HUES48 (cell line): ENCODE results near the gene YY1.
"Not testable (repeated sequence)": the region's sequence is repeated elsewhere in the genome, so short reads cannot be mapped to it uniquely, and the experiment has no call there.

Experiments used
- H3K27ac ChIP-seq: one replicate; pipeline ENCODE4 v1.7.0; 2013; ENCODE audit warnings: low read depth, low read length, inconsistent platforms
- H3K27me3 ChIP-seq: 2 replicates; pipeline ENCODE4 v1.6.1; 2013; ENCODE audit warnings: mild to moderate bottlenecking, low read length; ENCODE audit not compliant: control insufficient read depth, insufficient read depth
- H3K36me3 ChIP-seq: 2 replicates; pipeline ENCODE4 v1.6.1; 2013; ENCODE audit warnings: low read length; ENCODE audit not compliant: control insufficient read depth, insufficient read depth
- H3K4me1 ChIP-seq: 2 replicates; pipeline ENCODE4 v1.6.1; 2013; ENCODE audit warnings: mild to moderate bottlenecking, low read length; ENCODE audit not compliant: control insufficient read depth, insufficient read depth
- H3K4me3 ChIP-seq: 2 replicates; pipeline ENCODE4 v1.5.1; 2013; ENCODE audit warnings: mild to moderate bottlenecking, low read depth, low read length
- H3K9ac ChIP-seq: 2 replicates; pipeline ENCODE4 v1.6.1; 2013; ENCODE audit warnings: mild to moderate bottlenecking, low read depth, low read length, moderate library complexity
- H3K9me3 ChIP-seq: 2 replicates; pipeline ENCODE4 v1.6.1; 2013; ENCODE audit warnings: low read length; ENCODE audit not compliant: control insufficient read depth, insufficient read depth

The YY1 gene

DNA sequence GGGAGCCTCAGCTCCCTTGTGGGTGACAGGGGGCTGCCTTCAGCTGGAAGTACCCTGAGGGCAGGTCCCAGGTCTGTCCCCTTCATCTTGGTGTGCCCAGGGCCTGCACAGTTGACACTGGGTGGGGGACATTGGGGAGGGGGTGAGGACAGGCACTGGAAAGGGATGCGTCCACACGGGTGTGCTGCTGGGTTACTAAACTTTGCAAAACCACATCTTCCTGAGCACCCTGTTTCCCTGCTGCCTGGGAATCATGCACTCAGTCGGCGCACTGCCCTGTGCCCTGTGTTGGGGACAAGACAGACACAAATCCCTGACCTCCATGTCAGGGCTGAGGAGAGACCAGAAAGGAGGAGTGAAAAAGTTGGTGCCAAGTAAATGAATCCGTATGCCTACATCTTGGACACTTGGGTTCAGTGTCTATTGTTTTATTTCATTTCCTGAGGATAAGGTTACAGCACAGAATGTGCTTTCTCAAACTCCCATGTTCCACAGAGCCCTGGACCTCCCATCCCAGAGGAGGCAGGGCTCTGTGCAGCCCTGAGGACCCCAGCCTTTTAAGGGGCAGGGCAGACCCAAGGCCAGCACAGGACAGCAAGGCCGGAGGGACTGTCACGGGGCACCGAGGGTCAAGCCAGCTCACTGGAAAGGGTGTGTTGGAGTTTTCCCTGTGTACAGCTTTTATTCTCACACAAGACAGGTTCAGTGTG, 70.2 kb downstream of the YY1 start:
- Histone ChIP-seq H3K27me3 (no peaks in the 10 kb centered on the region), H3K9me3 (no peaks in the 10 kb centered on the region), H3K27ac (no peak overlapping the region), H3K9ac (no peak overlapping the region), H3K4me3 (no peak overlapping the region), H3K4me1 (peaks cover 29% of the 10 kb centered on the region), H3K36me3 (peaks cover 3% of the 10 kb centered on the region; the same call in 1 of the 2 replicates)

DNA sequence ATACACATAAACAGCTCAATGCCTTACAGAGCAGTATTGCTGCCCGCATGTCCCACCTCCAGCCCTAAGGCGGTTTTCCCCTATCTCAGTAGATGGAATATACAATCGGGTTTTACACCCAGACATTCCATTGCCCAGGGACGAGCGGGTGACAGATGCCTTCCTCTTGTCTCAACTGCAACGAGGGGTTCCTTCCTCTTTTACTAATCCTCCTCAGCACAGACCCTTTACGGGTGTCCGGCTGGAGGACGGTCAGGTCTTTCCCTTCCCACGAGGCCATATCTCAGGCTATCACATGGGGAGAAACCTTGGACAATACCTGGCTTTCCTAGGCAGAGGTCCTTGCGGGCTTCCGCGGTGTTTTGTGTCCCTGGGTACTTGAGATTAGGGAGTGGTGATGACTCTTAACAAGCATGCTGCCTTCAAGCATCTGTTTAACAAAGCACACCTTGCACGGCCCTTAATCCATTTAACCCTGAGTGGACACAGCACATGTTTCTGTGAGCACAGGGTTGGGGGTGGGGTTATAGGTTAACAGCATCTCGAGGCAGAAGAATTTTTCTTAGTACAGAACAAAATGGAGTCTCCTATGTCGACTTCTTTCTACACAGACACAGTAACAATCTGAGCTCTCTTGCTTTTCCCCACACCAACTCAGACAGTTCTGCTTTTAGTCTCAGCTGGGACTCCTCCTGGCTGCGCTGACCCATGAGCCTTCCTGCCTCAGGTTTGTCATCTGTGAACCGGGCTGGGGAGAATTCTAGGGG, 73.3 kb downstream of the YY1 start:
- H3K4me3 ChIP-seq, H3K36me3 ChIP-seq, H3K9ac ChIP-seq, H3K27ac ChIP-seq, H3K9me3 ChIP-seq, H3K27me3 ChIP-seq: not testable (repeated sequence)
- H3K4me1 ChIP-seq, result peaks cover 23% of the 10 kb centered on the region

DNA sequence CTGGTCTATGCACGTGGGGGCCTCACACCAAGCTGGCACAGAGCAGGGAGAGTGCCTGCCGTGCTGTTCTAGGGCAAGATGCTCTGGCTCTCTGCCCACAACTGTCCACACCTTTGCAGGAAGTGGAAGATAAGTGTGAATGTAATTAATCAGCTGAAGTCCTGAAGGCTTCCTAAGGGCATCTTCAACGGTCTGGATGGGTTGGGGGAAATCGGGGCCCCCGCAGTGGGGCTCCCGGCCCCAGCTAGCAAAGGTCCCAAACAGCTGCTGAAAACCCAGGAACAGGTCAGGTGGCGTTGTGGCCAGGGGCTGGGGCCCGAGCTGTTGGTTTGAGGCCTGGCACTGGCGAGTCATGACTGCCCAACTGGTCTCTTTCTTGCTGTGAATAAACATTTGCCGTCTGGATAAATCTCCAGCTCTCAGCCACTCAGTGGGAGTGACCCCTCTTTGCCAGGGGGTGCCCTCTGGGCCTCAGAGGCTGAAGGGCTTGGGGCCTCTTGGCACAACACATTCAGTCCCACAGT, 74.0 kb downstream of the YY1 start:
- Histone ChIP-seq H3K9ac (no peak overlapping the region), H3K4me3 (no peak overlapping the region), H3K4me1 (peaks cover 18% of the 10 kb centered on the region), H3K27me3 (no peaks in the 10 kb centered on the region), H3K27ac (no peak overlapping the region), H3K36me3 (no peaks in the 10 kb centered on the region), H3K9me3 (no peaks in the 10 kb centered on the region)

DNA sequence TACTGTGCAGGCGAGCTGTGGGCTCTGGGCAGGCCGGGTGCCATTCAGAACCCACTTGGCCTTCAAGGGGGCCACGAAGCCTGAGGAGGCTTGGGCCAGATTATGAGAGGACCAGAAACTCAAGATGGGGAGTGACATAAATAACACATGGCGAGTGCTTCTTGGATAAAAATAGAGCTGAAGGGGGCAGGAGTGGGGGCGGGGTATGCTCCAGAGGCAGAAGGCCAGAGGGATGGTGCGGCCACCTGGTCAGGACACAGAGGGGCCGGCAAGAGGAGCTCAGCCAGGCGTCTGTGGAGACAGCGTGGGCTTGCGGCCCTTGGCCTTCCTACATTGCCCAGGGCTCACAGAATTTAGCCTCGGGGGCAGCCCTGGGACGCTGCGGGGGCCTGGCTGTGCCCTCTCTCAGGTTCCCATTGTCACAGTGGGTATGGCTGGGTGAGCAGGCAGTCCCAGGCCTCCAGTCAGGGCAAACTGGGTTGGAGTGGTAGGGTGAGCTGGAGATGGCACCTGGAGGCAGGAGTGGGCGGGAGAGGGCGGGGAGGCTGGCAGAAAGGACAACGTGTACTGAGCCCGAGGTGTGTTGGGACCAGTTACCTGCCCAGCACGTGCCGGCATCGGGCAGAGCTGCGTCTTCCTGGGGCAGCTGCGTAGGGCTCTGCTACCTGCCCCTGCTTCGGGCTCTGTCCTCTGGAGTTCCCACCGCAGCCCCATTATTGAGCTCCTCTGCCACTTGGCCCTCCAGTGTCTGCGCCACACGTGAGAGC, 74.7 kb downstream of the YY1 start:
- no peak overlapping the region for H3K9ac ChIP-seq
- H3K36me3 ChIP-seq, result no peaks in the 10 kb centered on the region
- H3K4me3 ChIP-seq, result no peak overlapping the region

DNA sequence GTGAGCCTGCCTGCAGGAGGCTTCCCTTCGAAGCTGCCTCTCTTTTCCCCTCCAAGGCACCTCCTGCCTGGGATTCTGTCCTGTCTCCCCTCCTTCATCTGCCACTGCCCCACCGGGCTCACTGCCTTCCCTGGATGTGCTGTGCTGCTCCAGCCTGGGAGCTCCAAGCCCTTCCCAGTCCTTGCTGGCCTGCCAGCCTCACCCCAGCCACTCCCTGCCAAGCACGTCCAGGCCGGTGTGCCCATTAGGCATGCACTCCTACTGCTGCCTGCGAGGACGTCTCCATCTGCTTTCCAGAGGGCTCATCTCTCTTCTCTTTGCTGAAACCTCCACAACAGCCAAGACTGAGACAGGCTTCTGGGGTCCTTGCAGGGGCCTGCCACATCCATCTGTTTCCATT, 75.8 kb downstream of the YY1 start:
- no peak overlapping the region for H3K9ac ChIP-seq
- no peaks in the 10 kb centered on the region for H3K9me3 ChIP-seq
- H3K27ac ChIP-seq, result no peak overlapping the region
- H3K4me1 ChIP-seq, result peaks cover 15% of the 10 kb centered on the region
- no peaks in the 10 kb centered on the region for H3K27me3 ChIP-seq
- H3K4me3 ChIP-seq, result no peak overlapping the region
- H3K36me3 ChIP-seq, result no peaks in the 10 kb centered on the region

More for the DNA sequence above, 74.7 kb downstream of the YY1 start:
- no peaks in the 10 kb centered on the region for H3K27me3 ChIP-seq
- no peaks in the 10 kb centered on the region for H3K9me3 ChIP-seq
- peaks cover 17% of the 10 kb centered on the region for H3K4me1 ChIP-seq
- H3K27ac ChIP-seq, result no peak overlapping the region

DNA sequence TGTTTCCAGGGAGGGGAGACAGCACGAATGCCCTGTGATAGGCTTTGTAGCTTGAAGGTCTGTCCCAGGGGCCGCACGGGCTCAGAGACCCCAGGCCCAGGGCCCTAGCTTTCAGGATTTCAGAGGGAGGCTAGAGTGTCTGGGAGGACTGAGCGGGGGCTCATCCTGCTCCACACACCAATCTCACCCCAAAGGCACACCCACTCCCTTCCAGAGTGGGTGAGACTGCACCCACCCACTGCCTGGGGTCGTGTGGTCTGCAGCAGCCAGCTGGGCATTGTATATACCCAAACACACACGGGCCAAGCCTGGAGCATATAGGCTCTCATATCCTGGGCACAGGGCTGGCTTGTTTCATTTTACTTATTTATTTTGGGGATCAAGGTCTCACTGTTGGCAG, 78.4 kb downstream of the YY1 start:
- Histone ChIP-seq H3K27ac (no peak overlapping the region), H3K9me3 (no peaks in the 10 kb centered on the region), H3K4me3 (no peak overlapping the region), H3K4me1 (peaks cover 3% of the 10 kb centered on the region), H3K36me3 (no peaks in the 10 kb centered on the region), H3K9ac (no peak overlapping the region), H3K27me3 (no peaks in the 10 kb centered on the region)

DNA sequence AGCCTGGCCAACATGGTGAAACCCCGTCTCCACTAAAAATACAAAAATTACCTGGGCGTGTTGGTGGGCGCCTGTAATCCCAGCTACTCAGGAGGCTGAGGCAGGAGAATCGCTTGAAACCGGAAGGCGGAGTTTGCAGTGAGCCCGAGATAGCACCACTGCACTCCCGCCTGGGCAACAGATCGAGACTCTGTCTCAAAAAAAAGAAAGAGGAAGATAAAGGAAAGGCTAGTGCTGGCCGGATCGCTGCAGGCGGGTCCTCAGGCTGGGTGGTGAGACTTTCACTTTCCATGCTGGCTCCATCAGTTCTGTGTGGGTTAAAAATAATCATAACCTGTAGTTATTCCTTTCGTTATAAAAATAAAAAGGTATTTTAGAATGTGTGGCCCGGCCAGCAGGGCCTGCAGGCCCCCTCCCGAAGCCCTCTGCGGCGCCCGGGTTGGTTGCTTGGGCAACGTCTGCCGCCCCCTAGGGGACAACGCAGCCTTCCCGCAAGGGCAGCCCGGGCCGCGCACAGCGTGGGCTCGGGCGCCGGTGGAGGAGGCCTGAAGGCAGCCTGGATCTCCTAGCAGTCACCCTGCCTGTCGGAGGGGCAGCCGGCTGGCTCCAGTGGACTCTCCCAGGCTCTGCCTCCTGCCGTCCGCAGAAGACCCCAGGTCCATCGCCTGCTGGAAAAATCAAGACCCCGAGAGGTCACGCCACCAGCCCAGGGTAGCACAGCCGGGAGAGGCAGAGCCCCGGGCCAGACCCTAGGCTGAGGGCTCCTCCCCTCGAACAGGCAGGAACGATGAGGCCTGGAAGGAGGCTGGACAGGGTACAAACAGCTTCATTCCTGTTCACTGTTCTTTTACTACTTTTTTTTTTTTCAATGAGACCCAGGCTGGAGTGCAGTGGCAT, 79.2 kb downstream of the YY1 start:
- H3K9me3 ChIP-seq, result no peaks in the 10 kb centered on the region
- no peak overlapping the region for H3K4me3 ChIP-seq
- no peak overlapping the region for H3K27ac ChIP-seq
- no peak overlapping the region for H3K9ac ChIP-seq
- H3K36me3 ChIP-seq, result no peaks in the 10 kb centered on the region
- peaks cover 3% of the 10 kb centered on the region for H3K4me1 ChIP-seq
- no peaks in the 10 kb centered on the region for H3K27me3 ChIP-seq

DNA sequence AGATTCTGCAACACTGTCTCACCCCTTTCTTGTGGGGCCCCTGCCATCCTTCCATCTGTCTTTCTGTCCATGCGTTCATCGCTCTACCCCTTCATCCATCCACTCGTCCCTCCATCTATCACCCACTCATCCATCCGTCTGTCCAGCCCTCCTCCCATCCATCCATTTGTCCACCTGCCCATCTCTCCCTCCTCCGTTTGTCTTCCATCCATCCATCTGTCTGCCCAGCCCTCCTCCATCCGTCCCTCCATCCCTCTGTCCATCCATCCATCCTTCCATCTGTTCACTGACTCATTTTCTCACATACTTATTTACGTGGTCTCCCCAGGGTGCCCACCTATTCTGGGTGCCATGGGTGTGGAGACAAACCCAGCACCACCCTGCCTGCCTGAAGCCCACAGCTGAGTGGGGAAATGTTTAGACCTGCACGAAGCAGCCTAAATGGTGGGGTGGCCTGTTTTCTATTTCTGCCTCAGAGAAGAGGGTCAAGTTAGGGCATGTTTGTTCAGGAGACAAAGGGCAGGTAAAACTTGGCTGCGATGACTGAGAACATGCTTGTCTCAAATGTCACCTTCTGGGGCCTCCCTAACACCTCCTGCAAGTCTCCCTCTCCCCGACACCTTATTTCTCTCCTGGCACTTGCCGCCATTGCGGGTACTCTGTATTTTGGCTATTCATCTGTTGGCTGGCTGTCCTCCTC, 81.4 kb downstream of the YY1 start:
- H3K4me1 ChIP-seq, result peaks cover 3% of the 10 kb centered on the region; the same call in 1 of the 2 replicates
- H3K27me3 ChIP-seq, result no peaks in the 10 kb centered on the region

DNA sequence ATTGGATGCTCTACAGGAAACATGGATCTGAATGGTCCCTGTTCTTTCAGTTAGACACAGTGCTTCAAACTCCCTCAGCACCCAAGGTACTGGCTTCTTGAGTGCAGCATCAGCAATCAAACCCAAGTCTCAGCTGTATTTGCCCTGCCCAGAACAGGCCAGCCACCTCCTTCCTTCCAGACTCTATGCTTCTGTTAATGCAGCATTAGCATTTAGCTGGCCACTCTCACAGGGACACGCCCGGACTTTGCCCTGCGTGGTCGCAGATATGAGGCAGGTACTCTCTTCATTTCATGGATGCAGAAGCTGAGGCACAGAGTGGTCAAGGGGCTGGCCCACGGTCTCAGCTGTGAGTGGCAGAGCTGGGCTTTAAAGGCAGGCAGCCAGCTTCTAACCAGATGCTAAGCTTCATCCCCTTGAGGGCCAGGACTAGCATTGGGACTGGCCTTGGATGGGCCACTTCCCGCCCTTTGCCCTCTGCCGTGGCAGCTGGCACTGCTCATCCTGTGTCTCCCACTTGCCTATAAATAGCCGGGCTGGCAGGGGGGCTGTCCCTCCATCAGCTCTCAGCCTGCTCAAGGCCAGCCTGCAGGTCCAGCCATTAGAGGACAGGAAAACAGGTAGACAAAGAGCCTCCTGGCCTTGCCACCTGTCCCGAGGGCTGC, 82.7 kb downstream of the YY1 start:
- Histone ChIP-seq H3K27ac (no peak overlapping the region), H3K4me1 (peaks cover 3% of the 10 kb centered on the region; the same call in 1 of the 2 replicates), H3K9me3 (no peaks in the 10 kb centered on the region), H3K27me3 (no peaks in the 10 kb centered on the region), H3K4me3 (no peak overlapping the region), H3K9ac (no peak overlapping the region), H3K36me3 (no peaks in the 10 kb centered on the region)

More for the DNA sequence above, 81.4 kb downstream of the YY1 start:
- no peak overlapping the region for H3K27ac ChIP-seq
- no peaks in the 10 kb centered on the region for H3K9me3 ChIP-seq
- no peak overlapping the region for H3K4me3 ChIP-seq
- H3K9ac ChIP-seq, result no peak overlapping the region
- H3K36me3 ChIP-seq, result no peaks in the 10 kb centered on the region
